H9 (cell line): ENCODE measurements around the gene JAGN1. TPM values are rescaled to one million over a fixed set of nuclear protein-coding genes. Genes with fewer than 3 reads are reported as not detected.

Experiments
- DNase-seq: peaks from one replicate; pipeline ENCODE4 v3.0.0-alpha.2; 2017
- H2AFZ ChIP-seq: one replicate; pipeline ENCODE4 v1.6.1; 2013; ENCODE audit warnings: mild to moderate bottlenecking, low read length, control low read depth, moderate library complexity
- H2AK5ac ChIP-seq: 2 replicates; pipeline ENCODE4 v1.6.1; 2013; ENCODE audit warnings: low read length, control low read depth, mixed read lengths; ENCODE audit not compliant: insufficient read length
- H2BK120ac ChIP-seq: one replicate; pipeline ENCODE4 v1.6.1; 2013; ENCODE audit warnings: low read depth, mild to moderate bottlenecking, low read length, control low read depth, inconsistent platforms; ENCODE audit not compliant: poor library complexity, severe bottlenecking
- H2BK12ac ChIP-seq: 2 replicates; pipeline ENCODE4 v1.6.1; 2013; ENCODE audit warnings: low read length, control low read depth, mixed read lengths, low read depth; ENCODE audit not compliant: insufficient read length
- H2BK15ac ChIP-seq: 2 replicates; pipeline ENCODE4 v1.6.1; 2013; ENCODE audit warnings: low read depth, low read length, control low read depth
- H2BK20ac ChIP-seq: one replicate; pipeline ENCODE4 v1.6.1; 2013; ENCODE audit warnings: low read depth, mild to moderate bottlenecking, low read length, control low read depth, inconsistent platforms; ENCODE audit not compliant: poor library complexity, severe bottlenecking
- H2BK5ac ChIP-seq: 2 replicates; pipeline ENCODE4 v1.6.1; 2013; ENCODE audit warnings: low read length, control low read depth, mixed read lengths; ENCODE audit not compliant: insufficient read length
- H3K14ac ChIP-seq: 2 replicates; pipeline ENCODE4 v1.6.1; 2013; ENCODE audit warnings: low read length, control low read depth; ENCODE audit not compliant: insufficient read depth
- H3K18ac ChIP-seq: 2 replicates; pipeline ENCODE4 v1.6.1; 2013; ENCODE audit warnings: low read depth, mild to moderate bottlenecking, mixed read lengths, low read length, control low read depth; ENCODE audit not compliant: insufficient read length
- H3K23ac ChIP-seq: 2 replicates; pipeline ENCODE4 v1.6.1; 2013; ENCODE audit warnings: low read length, control low read depth, mixed read lengths, low read depth; ENCODE audit not compliant: insufficient read length
- H3K23me2 ChIP-seq: 2 replicates; pipeline ENCODE4 v1.6.1; 2013; ENCODE audit warnings: low read depth, mild to moderate bottlenecking, mixed read lengths, low read length, control low read depth; ENCODE audit not compliant: insufficient read length, poor library complexity, severe bottlenecking
- H3K27ac ChIP-seq: 2 replicates; pipeline ENCODE4 v1.5.1; 2013; ENCODE audit warnings: low read length, control low read depth, mixed read lengths, low read depth; ENCODE audit not compliant: insufficient read length
- H3K27me3 ChIP-seq: 2 replicates; pipeline ENCODE4 v1.6.1; 2013; ENCODE audit warnings: low read length, control low read depth, inconsistent platforms; ENCODE audit not compliant: insufficient read depth
- H3K4ac ChIP-seq: 2 replicates; pipeline ENCODE4 v1.6.1; 2013; ENCODE audit warnings: low read depth, mild to moderate bottlenecking, control low read depth, inconsistent platforms, low read length, moderate library complexity
- H3K4me1 ChIP-seq: 2 replicates; pipeline ENCODE4 v1.6.1; 2013; ENCODE audit warnings: low read length, control low read depth, inconsistent platforms; ENCODE audit not compliant: insufficient read depth
- H3K4me2 ChIP-seq: 2 replicates; pipeline ENCODE4 v1.6.1; 2013; ENCODE audit warnings: low read length, control low read depth, mixed read lengths; ENCODE audit not compliant: insufficient read length, insufficient read depth
- H3K56ac ChIP-seq: 2 replicates; pipeline ENCODE4 v1.6.1; 2013; ENCODE audit warnings: low read depth, mild to moderate bottlenecking, mixed read lengths, low read length, control low read depth; ENCODE audit not compliant: insufficient read length
- H3K79me1 ChIP-seq: 2 replicates; pipeline ENCODE4 v1.6.1; 2013; ENCODE audit warnings: low read depth, mild to moderate bottlenecking, moderate library complexity, low read length, control low read depth, inconsistent platforms; ENCODE audit not compliant: insufficient read depth, poor library complexity, severe bottlenecking
- H3K79me2 ChIP-seq: 2 replicates; pipeline ENCODE4 v1.6.1; 2013; ENCODE audit warnings: low read length, control low read depth, inconsistent platforms; ENCODE audit not compliant: insufficient read depth
- H3K9ac ChIP-seq: 2 replicates; pipeline ENCODE4 v1.6.1; 2013; ENCODE audit warnings: low read length, control low read depth, mixed read lengths; ENCODE audit not compliant: insufficient read length; ENCODE audit errors: extremely low read depth
- H3K9me3 ChIP-seq: one replicate; pipeline ENCODE4 v1.6.1; 2013; ENCODE audit warnings: low read depth, low read length, inconsistent platforms; ENCODE audit not compliant: control insufficient read depth
- H3T11ph ChIP-seq: one replicate; pipeline ENCODE4 v1.6.1; 2013; ENCODE audit warnings: mild to moderate bottlenecking, low read length, control low read depth, inconsistent platforms
- H4K20me1 ChIP-seq: one replicate; pipeline ENCODE4 v1.6.1; 2013; ENCODE audit not compliant: control insufficient read depth, insufficient read length, insufficient read depth
- H4K5ac ChIP-seq: 2 replicates; pipeline ENCODE4 v1.6.1; 2013; ENCODE audit warnings: low read depth, mild to moderate bottlenecking, mixed read lengths, low read length, control low read depth; ENCODE audit not compliant: insufficient read length
- H4K8ac ChIP-seq: replicated peaks from 2 replicates; pipeline ENCODE4 v1.6.1; 2013; ENCODE audit warnings: low read length, control low read depth, mixed read lengths, low read depth; ENCODE audit not compliant: insufficient read length
- H4K91ac ChIP-seq: 2 replicates; pipeline ENCODE4 v1.6.1; 2013; ENCODE audit warnings: low read depth, mild to moderate bottlenecking, moderate library complexity, mixed read lengths, low read length, control low read depth; ENCODE audit not compliant: insufficient read length
- H3K27ac Mint-ChIP-seq, 3 experiments: 2 replicates in 2 of 3; 3 replicates in 1 of 3; pipeline ENCODE4 v1.8.0; 2020 to 2021; ENCODE audit warnings: mixed read lengths in 3 of 3, mild to moderate bottlenecking in 1 of 3, moderate library complexity in 1 of 3
- H3K27me3 Mint-ChIP-seq: 2 replicates; pipeline ENCODE4 v1.8.0; 2021; ENCODE audit warnings: low read depth, mild to moderate bottlenecking, moderate library complexity, mixed read lengths
- H3K36me3 Mint-ChIP-seq, 3 experiments: 2 replicates in 2 of 3; 3 replicates in 1 of 3; pipeline ENCODE4 v1.8.0; 2020 to 2021; ENCODE audit warnings: low read depth in 3 of 3, mixed read lengths in 3 of 3; ENCODE audit not compliant: insufficient read depth in 1 of 3
- H3K4me1 Mint-ChIP-seq, 2 experiments: 2 replicates each; pipeline ENCODE4 v1.8.0; 2020; ENCODE audit warnings: mixed read lengths in 2 of 2
- H3K4me3 Mint-ChIP-seq, 2 experiments: 2 replicates in 1 of 2; 3 replicates in 1 of 2; pipeline ENCODE4 v1.8.0; 2020 to 2021; ENCODE audit warnings: mild to moderate bottlenecking in 2 of 2, mixed read lengths in 2 of 2, moderate library complexity in 1 of 2
- H3K9me3 Mint-ChIP-seq, 2 experiments: 2 replicates in 1 of 2; 3 replicates in 1 of 2; pipeline ENCODE4 v1.8.0; 2020; ENCODE audit warnings: mild to moderate bottlenecking in 2 of 2, mixed read lengths in 2 of 2, moderate library complexity in 1 of 2
- WGBS: extraction: QIAGEN DNeasy Blood & Tissue Kit; methylation state at CpG from one replicate; pipeline ENCODE4 v1.1.7; 2013; ENCODE audit warnings: missing lambda C conversion rate, low lambda C conversion rate, mixed read lengths; ENCODE audit not compliant: insufficient read length; ENCODE audit errors: extremely low coverage; 5-methylcytosine and 5-hydroxymethylcytosine counted together
- total RNA-seq: library from RNA; stranded (reverse); gene quantifications from 2 replicates; pipeline ENCODE4 v1.2.1, GENCODE V29; 2021
- TF ChIP-seq, protein P1 (sequence below): fragments of 200-600 bp; sonication (generic); conservative IDR thresholded peaks from 3 replicates; pipeline ENCODE4 v1.8.0; 2021; ENCODE audit warnings: antibody characterized with exemption, mild to moderate bottlenecking

Gene JAGN1
- total RNA-seq, 1 experiment from 2014 or later: 33.5 TPM

DNA sequence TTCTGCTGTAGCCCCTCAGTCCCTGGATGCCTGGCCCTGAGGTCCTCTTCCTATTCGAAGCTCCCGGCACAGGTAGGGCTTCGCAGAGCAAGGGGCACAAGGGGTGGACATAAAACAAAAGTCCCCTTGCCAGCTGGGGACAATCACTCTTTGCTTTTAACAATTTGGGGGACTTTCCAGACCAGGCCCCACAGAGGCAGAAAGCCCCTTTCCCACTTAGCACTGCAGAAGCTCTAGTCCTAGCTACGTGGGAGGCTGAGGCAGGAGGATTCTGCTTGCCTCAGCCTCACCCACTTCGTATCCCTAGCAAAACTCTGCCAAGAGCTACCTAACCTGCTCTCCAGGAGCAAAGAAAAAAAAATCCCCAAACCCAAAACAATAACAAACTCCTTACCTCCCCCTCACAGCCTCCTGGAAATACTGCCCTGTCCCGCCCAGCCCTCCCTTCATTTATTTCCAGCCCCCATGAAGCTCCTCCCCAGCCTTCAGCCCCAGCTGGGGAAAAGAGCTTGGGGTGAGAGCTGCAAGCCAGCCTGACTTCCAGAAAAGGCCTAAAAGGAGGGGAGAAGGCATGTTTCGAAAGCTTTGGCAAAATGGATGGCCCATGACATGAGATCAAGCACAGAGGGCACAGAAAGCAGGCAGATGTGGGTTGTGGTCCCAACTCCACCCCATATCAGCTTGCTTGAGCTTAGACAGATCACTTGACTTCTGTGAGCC is 10.4 kb upstream of the JAGN1 start, which contains the start of gene CIDEC:
Gene CIDEC (minus strand): TSS at position 424 of the 720 bp plus-strand sequence. CDS start 1,767 bp downstream, outside the sequence.
- Histone ChIP-seq H3K27ac (no peak within 1 kb of the TSS), H2BK12ac (no peak within 1 kb of the TSS), H2BK20ac (no peak within 1 kb of the TSS), H3K27me3 (no peaks in the 10 kb centered on the region), H4K91ac (no peak within 1 kb of the TSS), H2AFZ (no peak within 1 kb of the TSS), H3K23ac (no peak within 1 kb of the TSS), H3K4me1 (no peaks in the 10 kb centered on the region), H3K9me3 (no peaks in the 10 kb centered on the region), H3K4me2 (no peak within 1 kb of the TSS), H3K79me1 (no peaks in the 10 kb centered on the region), H2BK5ac (no peak within 1 kb of the TSS), H3T11ph (no peak within 1 kb of the TSS), H4K20me1 (no peaks in the 10 kb centered on the region), H4K5ac (no peak within 1 kb of the TSS), H3K56ac (no peak within 1 kb of the TSS), H2BK120ac (no peak within 1 kb of the TSS), H3K14ac (no peak within 1 kb of the TSS), H2BK15ac (no peak within 1 kb of the TSS), H4K8ac (no peak within 1 kb of the TSS), H3K4ac (no peak within 1 kb of the TSS), H3K23me2 (no peaks in the 10 kb centered on the region), H3K18ac (no peak within 1 kb of the TSS), H3K79me2 (no peaks in the 10 kb centered on the region), H3K9ac (no peak within 1 kb of the TSS), H2AK5ac (no peak within 1 kb of the TSS)
- Mint-ChIP-seq H3K27me3 (no peaks in the 10 kb centered on the region; the same call in none of the 2 replicates), H3K27ac (no peak within 1 kb of the TSS), H3K4me1 (peaks cover 7 to 12% of the 10 kb centered on the region in 2 experiments), H3K4me3 (no peak within 1 kb of the TSS), H3K9me3 (no peaks in the 10 kb centered on the region), H3K36me3 (no peaks in the 10 kb centered on the region)
- TF ChIP-seq, protein P1, sequence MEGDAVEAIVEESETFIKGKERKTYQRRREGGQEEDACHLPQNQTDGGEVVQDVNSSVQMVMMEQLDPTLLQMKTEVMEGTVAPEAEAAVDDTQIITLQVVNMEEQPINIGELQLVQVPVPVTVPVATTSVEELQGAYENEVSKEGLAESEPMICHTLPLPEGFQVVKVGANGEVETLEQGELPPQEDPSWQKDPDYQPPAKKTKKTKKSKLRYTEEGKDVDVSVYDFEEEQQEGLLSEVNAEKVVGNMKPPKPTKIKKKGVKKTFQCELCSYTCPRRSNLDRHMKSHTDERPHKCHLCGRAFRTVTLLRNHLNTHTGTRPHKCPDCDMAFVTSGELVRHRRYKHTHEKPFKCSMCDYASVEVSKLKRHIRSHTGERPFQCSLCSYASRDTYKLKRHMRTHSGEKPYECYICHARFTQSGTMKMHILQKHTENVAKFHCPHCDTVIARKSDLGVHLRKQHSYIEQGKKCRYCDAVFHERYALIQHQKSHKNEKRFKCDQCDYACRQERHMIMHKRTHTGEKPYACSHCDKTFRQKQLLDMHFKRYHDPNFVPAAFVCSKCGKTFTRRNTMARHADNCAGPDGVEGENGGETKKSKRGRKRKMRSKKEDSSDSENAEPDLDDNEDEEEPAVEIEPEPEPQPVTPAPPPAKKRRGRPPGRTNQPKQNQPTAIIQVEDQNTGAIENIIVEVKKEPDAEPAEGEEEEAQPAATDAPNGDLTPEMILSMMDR: no peak
- no peak for DNase-seq
- no CpG with 5 or more reads among the region's 7 CpGs for WGBS
